Subcutaneous abdominal adipose tissue (tissue), 5 donors: ENCODE results near the gene KIF21A.

Experiments used
- H3K27ac ChIP-seq: one replicate; pipeline ENCODE4 v1.7.0; 2013; ENCODE audit warnings: low read depth, mild to moderate bottlenecking, inconsistent platforms, low read length, moderate library complexity
- H3K27me3 ChIP-seq, 5 donors: one replicate each; pipeline ENCODE4 v1.7.0; 2013; ENCODE audit warnings: low read length in 5 of 5, inconsistent platforms in 1 of 5; ENCODE audit not compliant: control insufficient read depth in 5 of 5, insufficient read depth in 4 of 5
- H3K36me3 ChIP-seq, 5 donors: one replicate each; pipeline ENCODE4 v1.7.0; 2013; ENCODE audit warnings: low read length in 5 of 5; ENCODE audit not compliant: control insufficient read depth in 5 of 5, insufficient read depth in 5 of 5
- H3K4me1 ChIP-seq, 5 donors: one replicate each; pipeline ENCODE4 v1.7.0; 2013; ENCODE audit warnings: low read length in 5 of 5, mild to moderate bottlenecking in 3 of 5, moderate library complexity in 1 of 5; ENCODE audit not compliant: control insufficient read depth in 5 of 5, insufficient read depth in 5 of 5
- H3K4me3 ChIP-seq, 5 donors: one replicate each; pipeline ENCODE4 v1.7.0; 2013; ENCODE audit warnings: low read length in 5 of 5, low read depth in 1 of 5
- H3K9ac ChIP-seq, 5 donors: one replicate each; pipeline ENCODE4 v1.7.0; 2013; ENCODE audit warnings: low read length in 5 of 5, mild to moderate bottlenecking in 4 of 5, moderate library complexity in 3 of 5
- H3K9me3 ChIP-seq, 5 donors: one replicate each; pipeline ENCODE4 v1.7.0; 2013; ENCODE audit warnings: low read length in 5 of 5; ENCODE audit not compliant: control insufficient read depth in 5 of 5
- donor health status: healthy.
- donor health status: healthy.
- donor health status: healthy.
- donor health status: healthy.
- donor health status: healthy.

Gene KIF21A

DNA sequence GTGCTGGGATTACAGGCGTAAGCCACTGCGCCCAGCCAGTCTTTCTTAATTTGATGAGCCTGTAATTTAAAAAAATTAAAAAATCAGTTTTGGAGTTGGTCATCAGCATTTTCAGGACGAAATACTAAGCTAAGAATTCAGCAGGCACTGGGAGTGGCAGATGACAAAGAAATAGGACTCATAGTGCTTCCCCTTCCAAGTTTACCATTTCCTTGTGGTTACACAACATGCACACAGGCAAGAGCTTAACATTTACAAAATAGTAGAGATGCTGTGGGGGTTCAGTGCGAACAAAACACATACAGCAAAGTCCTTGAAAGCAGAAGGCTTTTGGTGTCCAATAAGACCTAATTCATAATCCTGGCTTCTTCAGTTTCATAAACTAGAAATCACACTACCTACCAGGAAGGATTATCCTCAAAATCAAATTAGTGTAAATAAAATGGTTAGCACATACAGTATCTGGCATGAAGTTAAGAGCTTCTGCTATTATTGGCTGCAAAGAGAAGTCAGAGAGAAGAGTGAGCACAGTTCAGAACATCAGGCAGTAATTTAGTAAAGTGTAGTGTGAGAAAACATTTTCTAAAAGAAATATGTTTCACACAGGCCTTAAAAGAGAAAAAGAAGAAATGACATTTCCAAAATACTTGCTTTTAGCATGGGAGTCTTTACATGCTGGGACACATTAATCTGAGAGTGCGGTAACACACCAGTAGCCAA is 22.2 kb upstream of the KIF21A start:
- no peaks in the 10 kb centered on the region for H3K36me3 ChIP-seq
- H3K27me3 ChIP-seq: no peaks in the 10 kb centered on the region
- no peak overlapping the region for H3K27ac ChIP-seq
- no peak overlapping the region for H3K4me3 ChIP-seq
- H3K9me3 ChIP-seq: peaks cover 0 to 5% (median 4%) of the 10 kb centered on the region in 5 donors
- H3K9ac ChIP-seq: no peak overlapping the region
- no peaks in the 10 kb centered on the region for H3K4me1 ChIP-seq

DNA sequence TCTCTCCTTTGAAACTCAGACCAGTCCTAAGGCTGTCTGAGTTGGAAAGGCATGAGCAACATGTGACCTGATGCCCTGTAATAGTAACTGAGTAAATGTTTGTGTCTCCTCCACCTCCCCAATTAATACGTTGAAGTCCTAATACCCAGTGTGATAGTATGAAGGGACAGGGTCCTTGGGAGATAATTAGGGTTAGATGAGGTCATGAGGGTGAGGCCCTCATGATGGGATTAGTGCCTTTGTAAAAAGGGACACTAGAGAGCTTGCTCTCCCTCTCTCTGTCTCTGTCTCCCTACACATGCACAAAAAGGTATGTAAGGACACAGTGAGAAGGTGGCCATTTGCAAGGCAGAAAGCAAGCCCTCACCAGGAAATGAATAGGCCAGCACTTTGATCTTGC is 18.1 kb upstream of the KIF21A start:
- Histone ChIP-seq H3K9ac (no peak overlapping the region), H3K9me3 (peaks cover 0 to 5% (median 4%) of the 10 kb centered on the region in 5 donors), H3K27me3 (no peaks in the 10 kb centered on the region), H3K27ac (no peak overlapping the region), H3K4me3 (no peak overlapping the region), H3K36me3 (peaks cover 0 to 2% (median 0%) of the 10 kb centered on the region in 5 donors), H3K4me1 (no peaks in the 10 kb centered on the region)

DNA sequence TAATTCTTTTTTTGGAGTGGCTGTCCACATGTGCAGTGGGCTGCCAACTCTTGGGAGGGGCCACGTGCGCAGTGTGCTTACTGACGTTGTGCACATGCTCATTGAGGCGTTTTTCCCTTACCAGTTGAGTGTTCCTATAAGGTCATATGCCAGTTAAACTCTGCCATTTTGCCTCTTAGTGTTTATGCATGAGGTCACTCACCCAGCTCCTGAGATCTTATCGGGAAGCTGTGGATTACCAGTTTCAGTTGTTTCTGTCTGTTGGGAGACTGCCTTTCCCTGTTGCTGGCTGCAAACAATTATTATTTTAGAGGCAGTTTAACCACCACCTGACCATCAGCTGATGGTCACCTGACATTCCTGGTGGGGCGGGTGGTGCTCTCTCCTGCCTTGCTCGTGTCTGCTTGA is 16.1 kb upstream of the KIF21A start:
- H3K27me3 ChIP-seq: no peaks in the 10 kb centered on the region
- peaks cover 0 to 5% (median 4%) of the 10 kb centered on the region in 5 donors for H3K9me3 ChIP-seq
- no peak overlapping the region for H3K27ac ChIP-seq
- H3K4me1 ChIP-seq: no peaks in the 10 kb centered on the region
- no peak overlapping the region for H3K4me3 ChIP-seq
- H3K36me3 ChIP-seq: peaks cover 0 to 2% (median 0%) of the 10 kb centered on the region in 5 donors
- H3K9ac ChIP-seq: no peak overlapping the region

DNA sequence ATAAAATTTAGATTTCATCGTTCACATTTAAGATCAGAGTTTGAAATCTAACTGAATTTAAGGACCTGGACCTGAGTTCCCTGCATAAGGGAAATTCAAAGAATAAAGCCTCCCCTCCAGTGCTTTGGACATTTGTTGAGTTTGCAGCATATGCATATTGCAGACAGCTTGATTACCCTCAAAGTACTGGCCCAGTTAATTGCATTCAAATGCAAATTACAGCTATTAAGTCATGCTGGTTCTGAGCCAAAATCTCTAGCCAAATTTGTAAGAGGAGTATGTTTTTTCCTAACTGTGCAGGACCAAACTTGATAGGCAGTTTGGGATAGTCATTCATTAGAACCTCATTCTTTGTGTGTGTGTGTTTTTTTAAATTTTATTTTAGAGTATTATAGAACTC is 9.1 kb upstream of the KIF21A start:
- Histone ChIP-seq H3K9me3 (no peaks in the 10 kb centered on the region), H3K4me3 (no peak overlapping the region), H3K4me1 (no peaks in the 10 kb centered on the region), H3K9ac (no peak overlapping the region), H3K36me3 (no peaks in the 10 kb centered on the region), H3K27ac (no peak overlapping the region), H3K27me3 (no peaks in the 10 kb centered on the region)

DNA sequence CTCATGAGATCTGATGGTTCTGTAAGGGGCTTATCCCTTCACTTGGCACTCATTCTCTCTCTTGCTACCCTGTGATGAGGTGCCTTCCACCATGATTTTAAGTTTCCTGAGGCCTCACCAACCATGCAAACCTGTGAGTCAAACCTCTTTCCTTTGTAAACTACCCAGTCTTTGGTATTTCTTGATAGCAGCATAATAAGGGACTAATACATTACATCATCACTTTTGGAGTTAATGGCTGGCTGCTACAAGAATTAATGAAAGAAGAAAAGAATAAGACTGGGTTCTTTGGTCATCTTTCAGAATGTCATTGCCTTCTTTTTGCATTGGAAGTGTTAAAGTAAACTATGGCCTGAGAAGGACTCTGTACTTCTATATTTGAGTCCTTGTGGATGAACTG is 5.1 kb upstream of the KIF21A start:
- Histone ChIP-seq H3K9me3 (no peaks in the 10 kb centered on the region), H3K4me1 (peaks cover 0 to 10% (median 9%) of the 10 kb centered on the region in 5 donors), H3K4me3 (no peak overlapping the region), H3K27me3 (no peaks in the 10 kb centered on the region), H3K27ac (no peak overlapping the region), H3K9ac (no peak overlapping the region), H3K36me3 (no peaks in the 10 kb centered on the region)

GRCh38 chr12:39443929-39444209 is 949 bp upstream of the KIF21A start:
- peak overlapping the region; percentile 69 to 87 (median 80) for H3K4me3 ChIP-seq
- H3K36me3 ChIP-seq: no peaks in the 10 kb centered on the region
- peak overlapping the region; percentile 86 for H3K27ac ChIP-seq
- H3K9me3 ChIP-seq: no peaks in the 10 kb centered on the region
- H3K27me3 ChIP-seq: no peaks in the 10 kb centered on the region
- H3K4me1 ChIP-seq: peaks cover 0 to 30% (median 15%) of the 10 kb centered on the region in 5 donors
- peak overlapping the region in 4 of 5 donors; percentile 54 to 89 (median 63) for H3K9ac ChIP-seq

- H3K27me3 ChIP-seq: no peaks in the 10 kb centered on the region
- H3K4me3 ChIP-seq: peak overlapping the region in 4 of 5 donors; percentile 73 to 87 (median 82)
- H3K27ac ChIP-seq: peak overlapping the region; percentile 86
- H3K9me3 ChIP-seq: no peaks in the 10 kb centered on the region
- peaks cover 0 to 30% (median 15%) of the 10 kb centered on the region in 5 donors for H3K4me1 ChIP-seq
- H3K36me3 ChIP-seq: no peaks in the 10 kb centered on the region
- peak overlapping the region in 4 of 5 donors; percentile 60 to 77 (median 74) for H3K9ac ChIP-seq
Measured at GRCh38 chr12:39442831-39443080, 164 bp downstream of the KIF21A start.

- no peaks in the 10 kb centered on the region for H3K36me3 ChIP-seq
- H3K9me3 ChIP-seq: no peaks in the 10 kb centered on the region
- H3K9ac ChIP-seq: peak overlapping the region in 4 of 5 donors; percentile 60 to 77 (median 74)
- H3K4me3 ChIP-seq: peak overlapping the region; percentile 41 to 87 (median 80)
- H3K4me1 ChIP-seq: peaks cover 0 to 30% (median 15%) of the 10 kb centered on the region in 5 donors
- peak overlapping the region; percentile 86 for H3K27ac ChIP-seq
- H3K27me3 ChIP-seq: no peaks in the 10 kb centered on the region
Measured at GRCh38 chr12:39441963-39442830, 723 bp downstream of the KIF21A start.

DNA sequence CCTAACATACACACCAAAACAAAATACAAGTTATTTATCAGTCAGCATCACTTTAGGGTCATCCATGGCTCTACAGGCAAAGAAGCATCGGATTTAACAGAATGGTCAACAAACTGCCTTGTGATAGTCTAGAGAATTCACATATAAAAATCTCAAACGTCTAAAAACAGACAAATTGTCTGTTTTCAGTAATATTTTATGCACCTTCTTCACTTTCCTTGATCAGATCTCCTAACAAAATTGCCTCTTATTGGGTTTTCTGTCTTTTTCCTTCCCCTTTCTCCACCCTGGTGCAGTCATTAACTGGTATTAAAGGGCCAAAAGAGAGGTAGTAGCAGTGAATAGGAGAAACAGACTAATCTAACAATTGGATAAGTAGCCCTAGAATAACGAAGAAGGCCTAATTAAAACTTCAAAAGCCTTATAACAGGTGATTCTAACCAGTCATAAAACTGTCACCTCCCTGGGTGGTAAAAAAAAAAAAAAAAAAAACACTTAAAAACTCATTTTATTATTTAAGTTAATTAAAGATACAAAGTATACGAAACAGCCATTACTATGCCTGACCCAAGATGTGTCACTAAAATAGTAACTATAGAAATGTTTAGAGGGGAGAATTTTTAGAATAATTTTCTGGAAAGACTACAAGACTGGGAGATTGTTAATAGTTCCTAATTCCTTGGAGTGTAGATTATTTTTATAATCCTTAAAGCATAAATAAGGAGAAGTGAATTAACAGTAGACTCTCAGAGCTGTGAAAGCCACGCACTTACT is 1.5 kb downstream of the KIF21A start:
- H3K36me3 ChIP-seq: no peaks in the 10 kb centered on the region
- peak overlapping the region; percentile 41 to 87 (median 80) for H3K4me3 ChIP-seq
- peak overlapping the region in 1 of 5 donors; percentile 74 for H3K9ac ChIP-seq
- peak overlapping the region; percentile 86 for H3K27ac ChIP-seq
- H3K9me3 ChIP-seq: no peaks in the 10 kb centered on the region
- H3K4me1 ChIP-seq: peaks cover 0 to 30% (median 15%) of the 10 kb centered on the region in 5 donors
- no peaks in the 10 kb centered on the region for H3K27me3 ChIP-seq

DNA sequence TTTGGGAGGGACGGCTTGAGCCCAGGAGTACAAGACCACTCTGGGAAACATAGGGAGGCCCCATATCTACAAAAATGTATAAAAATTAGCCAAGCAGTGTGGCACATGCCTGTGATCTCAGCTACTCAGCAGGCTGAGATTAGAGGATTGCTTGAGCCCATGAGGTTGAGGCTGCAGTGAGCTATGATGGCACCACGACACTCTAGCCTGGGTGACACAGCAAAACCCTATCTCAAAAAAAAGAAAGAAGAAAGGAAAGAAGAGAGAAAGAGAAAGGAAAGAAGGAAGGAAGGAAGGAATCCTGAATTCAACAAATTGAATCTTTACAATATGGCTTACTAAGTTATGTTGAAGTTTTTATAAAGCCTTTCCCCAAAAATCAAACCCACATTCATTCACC is 2.1 kb downstream of the KIF21A start:
- Histone ChIP-seq H3K4me3 (no peak overlapping the region), H3K36me3 (no peaks in the 10 kb centered on the region), H3K27me3 (no peaks in the 10 kb centered on the region), H3K4me1 (peaks cover 0 to 30% (median 15%) of the 10 kb centered on the region in 5 donors), H3K9ac (no peak overlapping the region), H3K27ac (no peak overlapping the region), H3K9me3 (no peaks in the 10 kb centered on the region)
